SK-N-SH (cell line): ENCODE data around the gene FICD. TPM values are rescaled to one million over a fixed set of nuclear protein-coding genes. Genes with fewer than 3 reads are reported as not detected.

Experiments used
- ELF1 ChIP-seq: IDR thresholded peaks from 2 replicates; pipeline ENCODE4 v1.4.0; 2012
- EP300 ChIP-seq, 2 experiments: IDR thresholded peaks; 2 replicates each; pipeline versions ENCODE4 v1.4.0 to v1.6.1; 2012; ENCODE audit warnings: borderline replicate concordance in 1 of 2, low read depth in 1 of 2, low read length in 1 of 2
- FOSL2 ChIP-seq: IDR thresholded peaks from 2 replicates; pipeline ENCODE4 v1.4.0; 2012; ENCODE audit warnings: low read depth, mild to moderate bottlenecking, moderate library complexity, borderline replicate concordance
- FOXJ3 ChIP-seq: sonication (generic); formaldehyde crosslinking; IDR thresholded peaks from 2 replicates; pipeline ENCODE4 v1.5.1; 2020; ENCODE audit warnings: mild to moderate bottlenecking, missing genetic modification reagents
- FOXM1 ChIP-seq: IDR thresholded peaks from 2 replicates; pipeline ENCODE4 v1.4.0; 2012; ENCODE audit warnings: low read depth, mild to moderate bottlenecking
- GABPA ChIP-seq: IDR thresholded peaks from 2 replicates; pipeline ENCODE4 v1.4.0; 2012; ENCODE audit warnings: low read depth, mild to moderate bottlenecking
- NRF1 ChIP-seq: IDR thresholded peaks from 2 replicates; pipeline ENCODE4 v1.6.1; 2012; ENCODE audit warnings: low read depth, mild to moderate bottlenecking, low read length
- POLR2AphosphoS5 ChIP-seq: IDR thresholded peaks from 2 replicates; pipeline ENCODE4 v1.6.1; 2012; ENCODE audit warnings: low read depth, low read length
- RAD21 ChIP-seq: IDR thresholded peaks from 2 replicates; pipeline ENCODE4 v1.6.1; 2012; ENCODE audit warnings: mild to moderate bottlenecking, low read length
- REST ChIP-seq: IDR thresholded peaks from 2 replicates; pipeline ENCODE4 v1.6.1; 2012; ENCODE audit warnings: mild to moderate bottlenecking, low read depth, low read length, moderate library complexity
- RFX5 ChIP-seq: IDR thresholded peaks from 2 replicates; pipeline ENCODE4 v1.6.1; 2012; ENCODE audit warnings: mild to moderate bottlenecking, improper control_type of control experiment, low read length
- RXRA ChIP-seq: IDR thresholded peaks from 2 replicates; pipeline ENCODE4 v1.4.0; 2012; ENCODE audit warnings: low read depth, mild to moderate bottlenecking, borderline replicate concordance
- SIN3A ChIP-seq: IDR thresholded peaks from 2 replicates; pipeline ENCODE4 v1.6.1; 2012; ENCODE audit warnings: low read depth, mild to moderate bottlenecking, low read length, moderate library complexity, borderline replicate concordance
- SMC3 ChIP-seq: IDR thresholded peaks from 2 replicates; pipeline ENCODE4 v1.6.1; 2012; ENCODE audit warnings: low read depth, low read length, improper control_type of control experiment
- TAF1 ChIP-seq: IDR thresholded peaks from 2 replicates; pipeline ENCODE4 v1.6.1; 2012; ENCODE audit warnings: low read depth, mild to moderate bottlenecking, low read length, moderate library complexity, borderline replicate concordance
- TCF12 ChIP-seq: IDR thresholded peaks from 2 replicates; pipeline ENCODE4 v1.4.0; 2012
- TEAD4 ChIP-seq: IDR thresholded peaks from 2 replicates; pipeline ENCODE4 v1.4.0; 2012; ENCODE audit warnings: mild to moderate bottlenecking, borderline replicate concordance; ENCODE audit not compliant: insufficient read depth
- USF1 ChIP-seq: IDR thresholded peaks from 2 replicates; pipeline ENCODE4 v1.4.0; 2012; ENCODE audit warnings: low read depth, borderline replicate concordance
- YY1 ChIP-seq: IDR thresholded peaks from 2 replicates; pipeline ENCODE4 v1.4.0; 2012; ENCODE audit warnings: low read depth, mild to moderate bottlenecking
- polyA plus RNA-seq, 3 experiments: library from polyadenylated mRNA; depleted of rRNA; stranded (reverse); fragments of >200 nt; gene quantifications; 2 replicates each; pipeline ENCODE4 v1.2.3, GENCODE V29; 2012
- TF ChIP-seq, protein P1 (sequence below): IDR thresholded peaks from 2 replicates; pipeline ENCODE4; 2012
- TF ChIP-seq, protein P2 (sequence below): IDR thresholded peaks from 2 replicates; pipeline ENCODE4 v1.4.0; 2012; ENCODE audit warnings: low read depth
- TF ChIP-seq, protein P3 (sequence below): fragments of 150-350 bp; IDR thresholded peaks from 2 replicates; pipeline ENCODE4 v1.6.1; 2016; ENCODE audit warnings: mild to moderate bottlenecking, low read depth, low read length
- TF ChIP-seq, protein P4 (sequence below): IDR thresholded peaks from 2 replicates; pipeline ENCODE4 v1.4.0; 2012; ENCODE audit warnings: low read depth, borderline replicate concordance

The FICD gene
- polyA plus RNA-seq, 1 of the 3 experiments (the other 2 are of a cell fraction): 1.0 TPM

DNA sequence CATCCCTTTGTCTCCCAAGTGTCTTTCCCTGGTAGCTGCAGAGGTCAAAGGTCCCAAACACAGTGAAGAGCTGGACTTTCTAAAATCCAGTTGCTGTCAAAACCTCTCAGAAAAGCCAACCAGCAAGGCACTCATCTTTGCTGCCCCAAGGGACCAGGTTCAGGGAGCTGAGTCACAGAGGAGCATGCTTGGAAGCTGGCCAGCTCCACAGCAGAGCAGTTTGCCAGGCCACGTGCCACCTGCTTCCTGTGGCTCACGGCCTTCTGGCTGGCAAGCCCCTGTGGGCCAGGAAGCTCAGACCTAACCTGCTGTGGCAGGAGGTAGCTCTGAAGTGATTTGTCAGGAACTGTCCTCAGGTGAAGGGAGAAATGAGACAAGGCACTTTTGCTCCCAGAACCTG is 50.9 kb downstream of the FICD start (continued):
- TF ChIP-seq, protein P1, sequence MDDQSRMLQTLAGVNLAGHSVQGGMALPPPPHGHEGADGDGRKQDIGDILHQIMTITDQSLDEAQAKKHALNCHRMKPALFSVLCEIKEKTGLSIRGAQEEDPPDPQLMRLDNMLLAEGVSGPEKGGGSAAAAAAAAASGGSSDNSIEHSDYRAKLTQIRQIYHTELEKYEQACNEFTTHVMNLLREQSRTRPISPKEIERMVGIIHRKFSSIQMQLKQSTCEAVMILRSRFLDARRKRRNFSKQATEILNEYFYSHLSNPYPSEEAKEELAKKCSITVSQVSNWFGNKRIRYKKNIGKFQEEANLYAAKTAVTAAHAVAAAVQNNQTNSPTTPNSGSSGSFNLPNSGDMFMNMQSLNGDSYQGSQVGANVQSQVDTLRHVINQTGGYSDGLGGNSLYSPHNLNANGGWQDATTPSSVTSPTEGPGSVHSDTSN: peak; percentile 27; the same call in 1 of the 2 replicates
- TF ChIP-seq POLR2AphosphoS5 (no peak), ELF1 (no peak), RXRA (0 out of 2 replicates have a peak, but pooled peaks have one; percentile 16), TEAD4 (no peak), NRF1 (no peak), FOSL2 (peak; percentile 79), TCF12 (peak; percentile 75), YY1 (no peak), SMC3 (no peak), REST (no peak), FOXJ3 (CRISPR knock-in tag) (no peak), FOXM1 (no peak), SIN3A (peak; percentile 74; the same call in 1 of the 2 replicates), GABPA (0 out of 2 replicates have a peak, but pooled peaks have one; percentile 32), EP300 (IDR thresholded peaks at IDR 0.05; ENCODE audit: borderline replicate concordance in 1 of 2, low read depth in 1 of 2, low read length in 1 of 2) (peak; percentile 41 to 51; a peak in 2 of 4 replicates), USF1 (peak; percentile 86), RAD21 (0 out of 2 replicates have a peak, but pooled peaks have one; percentile 12), RFX5 (no peak), TAF1 (no peak)
- TF ChIP-seq, protein P2, sequence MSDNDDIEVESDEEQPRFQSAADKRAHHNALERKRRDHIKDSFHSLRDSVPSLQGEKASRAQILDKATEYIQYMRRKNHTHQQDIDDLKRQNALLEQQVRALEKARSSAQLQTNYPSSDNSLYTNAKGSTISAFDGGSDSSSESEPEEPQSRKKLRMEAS: peak; percentile 97
- TF ChIP-seq, protein P3, sequence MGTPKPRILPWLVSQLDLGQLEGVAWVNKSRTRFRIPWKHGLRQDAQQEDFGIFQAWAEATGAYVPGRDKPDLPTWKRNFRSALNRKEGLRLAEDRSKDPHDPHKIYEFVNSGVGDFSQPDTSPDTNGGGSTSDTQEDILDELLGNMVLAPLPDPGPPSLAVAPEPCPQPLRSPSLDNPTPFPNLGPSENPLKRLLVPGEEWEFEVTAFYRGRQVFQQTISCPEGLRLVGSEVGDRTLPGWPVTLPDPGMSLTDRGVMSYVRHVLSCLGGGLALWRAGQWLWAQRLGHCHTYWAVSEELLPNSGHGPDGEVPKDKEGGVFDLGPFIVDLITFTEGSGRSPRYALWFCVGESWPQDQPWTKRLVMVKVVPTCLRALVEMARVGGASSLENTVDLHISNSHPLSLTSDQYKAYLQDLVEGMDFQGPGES: no peak
- TF ChIP-seq, protein P4, sequence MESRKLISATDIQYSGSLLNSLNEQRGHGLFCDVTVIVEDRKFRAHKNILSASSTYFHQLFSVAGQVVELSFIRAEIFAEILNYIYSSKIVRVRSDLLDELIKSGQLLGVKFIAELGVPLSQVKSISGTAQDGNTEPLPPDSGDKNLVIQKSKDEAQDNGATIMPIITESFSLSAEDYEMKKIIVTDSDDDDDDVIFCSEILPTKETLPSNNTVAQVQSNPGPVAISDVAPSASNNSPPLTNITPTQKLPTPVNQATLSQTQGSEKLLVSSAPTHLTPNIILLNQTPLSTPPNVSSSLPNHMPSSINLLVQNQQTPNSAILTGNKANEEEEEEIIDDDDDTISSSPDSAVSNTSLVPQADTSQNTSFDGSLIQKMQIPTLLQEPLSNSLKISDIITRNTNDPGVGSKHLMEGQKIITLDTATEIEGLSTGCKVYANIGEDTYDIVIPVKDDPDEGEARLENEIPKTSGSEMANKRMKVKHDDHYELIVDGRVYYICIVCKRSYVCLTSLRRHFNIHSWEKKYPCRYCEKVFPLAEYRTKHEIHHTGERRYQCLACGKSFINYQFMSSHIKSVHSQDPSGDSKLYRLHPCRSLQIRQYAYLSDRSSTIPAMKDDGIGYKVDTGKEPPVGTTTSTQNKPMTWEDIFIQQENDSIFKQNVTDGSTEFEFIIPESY: no peak
